LNCAP (cell line): Measurements from ENCODE around the gene GNG2.

ENCODE experiments used
- TF ChIP-seq, protein P1 (sequence below): fragments of 450-650 bp; IDR thresholded peaks from 2 replicates; pipeline ENCODE4 v1.5.1; 2017; ENCODE audit warnings: mild to moderate bottlenecking

GNG2 gene

DNA sequence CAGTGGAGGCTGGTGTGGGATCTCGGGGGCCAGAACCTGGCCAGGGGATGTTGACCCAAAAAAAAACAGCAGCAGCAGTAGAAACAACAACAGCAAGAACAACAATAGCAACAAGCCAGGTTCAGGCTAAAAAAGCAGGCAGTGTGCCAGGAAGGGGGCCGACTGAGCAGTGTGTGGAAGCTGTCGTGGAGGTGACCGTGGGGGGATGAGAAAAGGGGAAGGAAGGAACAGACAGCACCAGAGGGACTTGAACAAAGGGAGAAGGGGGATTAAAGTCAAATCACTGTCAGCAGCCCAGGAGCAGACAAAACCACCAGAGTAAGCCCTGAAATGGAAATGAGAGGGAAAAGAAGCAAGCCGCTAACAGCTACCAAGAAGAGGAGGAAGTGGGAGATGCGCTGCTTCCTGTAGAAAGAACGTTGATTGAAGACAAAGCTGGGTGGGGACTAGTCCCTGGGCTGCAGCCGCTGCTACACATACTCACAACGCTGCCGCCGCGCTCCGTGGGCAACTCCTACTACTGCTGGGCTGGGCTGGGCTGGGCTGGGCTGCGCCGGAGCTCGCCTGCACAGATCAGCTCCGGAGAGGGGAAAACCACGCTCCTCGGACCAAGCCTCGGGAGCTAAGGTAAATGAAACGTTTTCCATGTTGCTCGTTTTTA, at the start of gene GNG2:
TSS of gene GNG2 (plus strand) at position 449 of the 661 bp plus-strand sequence. CDS start 90,067 bp downstream, outside the sequence.
- TF ChIP-seq, protein P1, sequence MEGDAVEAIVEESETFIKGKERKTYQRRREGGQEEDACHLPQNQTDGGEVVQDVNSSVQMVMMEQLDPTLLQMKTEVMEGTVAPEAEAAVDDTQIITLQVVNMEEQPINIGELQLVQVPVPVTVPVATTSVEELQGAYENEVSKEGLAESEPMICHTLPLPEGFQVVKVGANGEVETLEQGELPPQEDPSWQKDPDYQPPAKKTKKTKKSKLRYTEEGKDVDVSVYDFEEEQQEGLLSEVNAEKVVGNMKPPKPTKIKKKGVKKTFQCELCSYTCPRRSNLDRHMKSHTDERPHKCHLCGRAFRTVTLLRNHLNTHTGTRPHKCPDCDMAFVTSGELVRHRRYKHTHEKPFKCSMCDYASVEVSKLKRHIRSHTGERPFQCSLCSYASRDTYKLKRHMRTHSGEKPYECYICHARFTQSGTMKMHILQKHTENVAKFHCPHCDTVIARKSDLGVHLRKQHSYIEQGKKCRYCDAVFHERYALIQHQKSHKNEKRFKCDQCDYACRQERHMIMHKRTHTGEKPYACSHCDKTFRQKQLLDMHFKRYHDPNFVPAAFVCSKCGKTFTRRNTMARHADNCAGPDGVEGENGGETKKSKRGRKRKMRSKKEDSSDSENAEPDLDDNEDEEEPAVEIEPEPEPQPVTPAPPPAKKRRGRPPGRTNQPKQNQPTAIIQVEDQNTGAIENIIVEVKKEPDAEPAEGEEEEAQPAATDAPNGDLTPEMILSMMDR = no peak

DNA sequence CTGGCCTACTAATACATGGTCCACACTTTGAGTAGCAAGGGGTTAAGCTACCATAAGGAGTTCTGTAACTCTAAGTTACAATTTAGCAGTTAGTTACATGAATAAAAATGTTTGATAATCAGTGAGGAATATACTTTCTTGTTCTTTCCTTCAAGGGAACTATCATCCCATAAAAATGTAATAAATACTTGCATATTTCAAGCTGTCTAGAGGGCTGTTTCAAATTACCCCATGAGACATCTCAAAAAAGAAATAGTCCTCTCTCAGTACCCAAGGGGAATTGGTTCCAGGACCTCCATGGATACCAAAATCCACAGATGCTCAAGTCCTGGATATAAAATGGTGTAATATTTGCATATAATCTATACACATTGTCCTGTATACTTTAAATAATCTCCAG, 48.7 kb upstream of the GNG2 start:
- TF ChIP-seq, protein P1 = no peak

DNA sequence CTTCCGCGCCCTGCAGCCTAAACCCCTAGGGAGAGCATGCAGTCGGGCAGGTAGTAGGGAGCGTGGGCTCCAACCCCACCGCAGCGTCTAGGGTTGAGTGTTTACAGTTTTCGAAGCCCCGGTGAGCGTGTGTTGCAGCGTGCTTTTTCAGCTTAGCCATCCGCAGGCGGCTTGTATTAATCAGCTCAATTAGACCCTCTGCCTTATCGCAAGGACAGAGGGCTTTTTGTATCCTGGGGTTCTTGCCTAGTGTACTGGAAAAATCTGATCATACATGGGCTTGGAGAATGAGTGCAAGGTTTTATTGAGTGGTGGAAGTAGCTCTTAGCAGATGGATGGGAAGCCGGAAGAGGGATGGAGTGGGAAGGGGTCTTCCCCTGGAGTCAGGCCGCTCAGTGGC, 44.4 kb upstream of the GNG2 start:
- TF ChIP-seq, protein P1 = no peak

DNA sequence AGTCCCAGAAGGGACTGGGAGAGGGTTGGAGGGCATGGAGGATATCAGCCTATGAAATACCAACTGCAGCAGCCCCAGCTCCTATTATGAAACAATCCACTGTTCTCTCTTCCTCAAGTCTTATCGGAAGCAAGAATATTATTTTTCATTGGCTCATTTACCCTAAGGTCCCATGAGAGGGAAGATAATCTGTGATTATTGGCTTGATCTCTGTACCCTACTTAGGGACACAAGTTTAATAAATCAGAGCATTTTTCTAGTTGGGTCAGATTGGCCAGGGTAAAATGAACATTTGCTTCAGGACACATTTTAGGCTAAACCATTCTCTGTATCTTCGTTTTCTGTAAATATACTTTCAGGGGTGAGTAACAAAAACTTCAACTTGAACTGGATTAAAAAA, 43.1 kb upstream of the GNG2 start:
- TF ChIP-seq, protein P1 = no peak

DNA sequence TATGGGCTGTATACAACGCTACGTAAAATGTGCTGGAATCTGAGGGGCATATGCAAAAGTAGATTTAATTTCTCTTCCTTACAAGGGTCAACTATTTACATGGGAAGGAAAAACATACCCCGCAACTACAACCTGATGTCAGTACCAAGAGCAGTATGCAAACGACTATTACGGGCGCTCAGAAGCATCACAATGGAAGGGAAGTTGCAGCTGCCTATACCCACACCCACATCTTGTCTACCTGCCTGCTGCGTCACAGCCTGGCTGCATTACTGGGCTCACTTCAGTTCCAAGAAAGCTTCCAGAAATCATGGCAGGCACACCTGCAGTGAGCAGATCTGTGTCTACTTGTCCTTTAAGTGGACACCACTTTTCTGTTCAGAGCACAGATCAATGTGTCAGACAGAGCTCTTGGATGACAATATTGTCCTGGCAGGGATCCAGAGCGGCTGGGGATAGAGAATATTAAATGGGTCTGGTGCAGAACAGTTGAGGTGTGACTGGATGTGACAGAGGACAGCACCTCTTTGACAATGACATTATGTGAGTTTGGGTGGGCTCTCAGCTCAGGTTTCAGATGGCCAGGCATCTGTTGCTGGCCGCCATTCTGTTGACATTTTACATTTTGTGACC, 41.5 kb upstream of the GNG2 start:
- TF ChIP-seq, protein P1 = no peak

DNA sequence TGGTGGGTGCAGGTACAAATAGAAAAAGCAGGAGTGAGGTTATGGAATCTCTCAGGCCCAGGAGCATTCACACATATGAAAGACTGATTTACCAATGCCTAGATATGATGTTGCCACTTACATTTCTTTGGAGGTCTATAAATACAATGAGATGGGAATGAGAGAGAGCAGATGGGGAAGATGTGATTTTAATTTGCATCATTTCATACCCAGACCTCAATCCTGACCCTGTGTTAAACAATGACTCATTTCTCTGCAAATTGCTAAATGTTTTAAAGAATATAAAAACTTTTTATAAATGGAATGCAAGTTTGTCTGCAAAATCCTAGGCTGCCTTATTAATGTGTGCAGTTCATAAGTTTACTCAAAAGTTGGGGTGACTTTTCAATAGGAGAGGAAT, 38.6 kb upstream of the GNG2 start:
- TF ChIP-seq, protein P1 = no peak

DNA sequence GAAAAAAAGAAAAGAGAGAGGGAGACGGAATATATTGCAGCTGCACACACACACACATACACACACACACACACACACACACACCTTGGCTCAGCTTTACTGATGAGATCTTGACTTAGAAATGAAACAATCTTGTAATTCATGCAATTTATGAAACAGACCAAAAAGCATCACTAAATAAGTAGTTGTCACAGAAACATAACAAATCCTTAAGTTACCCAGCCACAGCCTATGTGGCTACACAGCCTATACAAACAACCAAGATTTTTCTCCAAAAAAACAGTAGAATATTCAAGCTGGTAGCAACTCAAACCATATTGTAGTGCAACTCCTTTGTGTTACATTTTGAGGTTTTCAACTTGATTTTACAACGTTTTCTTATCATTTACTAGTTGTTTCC, 37.9 kb upstream of the GNG2 start:
- TF ChIP-seq, protein P1 = no peak
